HepG2 (cell line): ENCODE measurements around the gene CISD2. TPM values are rescaled to one million over a fixed set of nuclear protein-coding genes. Genes with fewer than 3 reads are reported as not detected.
A peak's percentile ranks its signal among the peaks of the same experiment; 100 is the strongest.

Experiments
- ATAC-seq: fragments of 200-7000 bp; cut with Tn5 transposase; 3 replicates; pipeline ENCODE4 v1.9.1; 2020; ENCODE audit warnings: mild to moderate bottlenecking, moderate library complexity
- BruUV-seq: library from RNA; stranded (reverse); fragments of 400-500 nt; replicated peaks from 2 replicates; lab custom pipeline; 2021; lab: Mats Ljungman, UMichigan
- CTCF ChIA-PET: fragments of 300-600 bp; formaldehyde crosslinking; extraction: SDS; loops from one replicate; lab custom pipeline; 2021; ENCODE audit warnings: low total read pairs, inconsistent platforms, low intra/inter-chr PET ratio; lab: Yijun Ruan, JAX
- POLR2A ChIA-PET: fragments of 350-600 bp; sonication (Branson Sonifier 250); formaldehyde crosslinking; loops from one replicate; lab custom pipeline; 2020; ENCODE audit warnings: antibody characterized with exemption, inconsistent platforms; lab: Yijun Ruan, JAX
- DNase-seq: peaks from one replicate; pipeline ENCODE4 v3.0.0-alpha.2; 2015; ENCODE audit warnings: low spot score
- FAIRE-seq: peaks from 3 replicates; lab custom pipeline; 2011; peaks lifted over from hg19 to GRCh38; lab: Jason Lieb, UNC
- H2AFZ ChIP-seq: one replicate; pipeline ENCODE4 v1.6.1; 2011; ENCODE audit warnings: low read length, inconsistent platforms
- H3K27ac ChIP-seq: fragments of 300-600 bp; 3 replicates; pipeline ENCODE4 v1.8.0; 2011; ENCODE audit warnings: mixed run types, mild to moderate bottlenecking, mixed read lengths, low read length, inconsistent platforms; ENCODE audit not compliant: insufficient read depth; ENCODE audit errors: extremely low read length
- H3K27me3 ChIP-seq, 2 experiments: fragments of 200-600 bp in 1 of 2; 2 replicates in 1 of 2; 3 replicates in 1 of 2; pipeline versions ENCODE4 v1.6.0 to v1.8.0; 2011; ENCODE audit warnings: low read length in 2 of 2, mild to moderate bottlenecking in 2 of 2, moderate library complexity in 2 of 2, inconsistent platforms in 1 of 2; ENCODE audit not compliant: insufficient read depth in 2 of 2, control insufficient read depth in 1 of 2
- H3K36me3 ChIP-seq, 2 experiments: fragments of 200-600 bp in 1 of 2; replicated peaks in 1 of 2; 2 replicates in 1 of 2; 3 replicates in 1 of 2; pipeline versions ENCODE4 v1.5.1 to v1.8.0; 2011; ENCODE audit warnings: low read length in 2 of 2, inconsistent platforms in 1 of 2; ENCODE audit not compliant: insufficient read depth in 2 of 2, control insufficient read depth in 1 of 2
- H3K4me1 ChIP-seq: 2 replicates; pipeline ENCODE4 v1.5.1; 2012; ENCODE audit warnings: low read length, inconsistent platforms; ENCODE audit not compliant: insufficient read depth
- H3K4me2 ChIP-seq: 2 replicates; pipeline ENCODE4 v1.6.0; 2011; ENCODE audit warnings: low read depth, low read length, inconsistent platforms
- H3K4me3 ChIP-seq, 3 experiments: fragments of 200-600 bp in 1 of 3; sonication (generic), shearing (Covaris generic) in 1 of 3; replicated peaks in 1 of 3; 2 replicates each; pipeline ENCODE4 v1.5.1; 2011 to 2016; ENCODE audit warnings: low read length in 3 of 3, inconsistent platforms in 2 of 3, low read depth in 2 of 3, mild to moderate bottlenecking in 2 of 3, control low read depth in 1 of 3, mixed read lengths in 1 of 3; ENCODE audit not compliant: insufficient read depth in 1 of 3
- H3K79me2 ChIP-seq: one replicate; pipeline ENCODE4 v1.6.1; 2011; ENCODE audit warnings: low read length, inconsistent platforms; ENCODE audit not compliant: insufficient read depth
- H3K9ac ChIP-seq: 2 replicates; pipeline ENCODE4 v1.6.0; 2011; ENCODE audit warnings: mild to moderate bottlenecking, low read depth, low read length, inconsistent platforms; ENCODE audit not compliant: insufficient read depth
- H3K9me3 ChIP-seq: 2 replicates; pipeline ENCODE4 v1.5.1; 2012; ENCODE audit warnings: mild to moderate bottlenecking, low read length
- H4K20me1 ChIP-seq: 2 replicates; pipeline ENCODE4 v1.6.0; 2011; ENCODE audit warnings: inconsistent platforms, mild to moderate bottlenecking, low read length, moderate library complexity; ENCODE audit not compliant: insufficient read depth
- ARID3A ChIP-seq: IDR thresholded peaks from 2 replicates; pipeline ENCODE4 v1.6.1; 2012; ENCODE audit warnings: low read depth, low read length, improper control_type of control experiment
- CENPBD1 ChIP-seq: sonication (generic); formaldehyde crosslinking; IDR thresholded peaks from 2 replicates; pipeline ENCODE4 v1.8.0; 2022; ENCODE audit warnings: missing genetic modification reagents, low read depth, mild to moderate bottlenecking, borderline replicate concordance
- E2F1 ChIP-seq: sonication (generic); formaldehyde crosslinking; IDR thresholded peaks from 2 replicates; pipeline ENCODE4 v1.5.0; 2020; ENCODE audit warnings: missing genetic modification reagents
- KDM4B ChIP-seq: sonication (generic); formaldehyde crosslinking; IDR thresholded peaks from 2 replicates; pipeline ENCODE4 v1.4.0; 2020; ENCODE audit warnings: missing genetic modification reagents
- MXD4 ChIP-seq: IDR thresholded peaks from 2 replicates; pipeline ENCODE4 v1.6.1; 2016; ENCODE audit warnings: mild to moderate bottlenecking, missing biosample characterization, missing genetic modification reagents
- NFRKB ChIP-seq: fragments of 450-650 bp; IDR thresholded peaks from 2 replicates; pipeline ENCODE4 v1.6.1; 2017
- RFX5 ChIP-seq: IDR thresholded peaks from 2 replicates; pipeline ENCODE4 v1.6.1; 2011; ENCODE audit warnings: low read depth, low read length, improper control_type of control experiment
- SRY ChIP-seq: sonication (generic); formaldehyde crosslinking; IDR thresholded peaks from 2 replicates; pipeline ENCODE4 v1.8.0; 2022; ENCODE audit warnings: mild to moderate bottlenecking, missing genetic modification reagents
- TAF15 ChIP-seq: fragments of 200-400 bp; formaldehyde crosslinking; IDR thresholded peaks from one replicate; pipeline ENCODE4 v1.6.1; 2018; ENCODE audit warnings: mild to moderate bottlenecking, low read depth, low read length; ENCODE audit not compliant: poor library complexity, severe bottlenecking
- ZBTB10 ChIP-seq: sonication (generic); formaldehyde crosslinking; IDR thresholded peaks from 2 replicates; pipeline ENCODE4 v1.4.0; 2020; ENCODE audit warnings: missing genetic modification reagents, borderline replicate concordance
- ZFP41 ChIP-seq: sonication (generic); formaldehyde crosslinking; IDR thresholded peaks from 2 replicates; pipeline ENCODE4 v1.4.0; 2020; ENCODE audit warnings: mild to moderate bottlenecking, missing genetic modification reagents, borderline replicate concordance
- ZNF354B ChIP-seq: sonication (generic); formaldehyde crosslinking; IDR thresholded peaks from 2 replicates; pipeline ENCODE4 v1.8.0; 2022; ENCODE audit warnings: mild to moderate bottlenecking, missing genetic modification reagents
- ZNF383 ChIP-seq: sonication (generic); formaldehyde crosslinking; IDR thresholded peaks from 2 replicates; pipeline ENCODE4 v1.4.0; 2020; ENCODE audit warnings: missing genetic modification reagents, mild to moderate bottlenecking, borderline replicate concordance
- ZNF512 ChIP-seq: sonication (generic); formaldehyde crosslinking; IDR thresholded peaks from 2 replicates; pipeline ENCODE4 v1.4.0; 2020; ENCODE audit warnings: mild to moderate bottlenecking, missing genetic modification reagents
- ZNF597 ChIP-seq: sonication (generic); formaldehyde crosslinking; IDR thresholded peaks from 2 replicates; pipeline ENCODE4 v1.5.0; 2020; ENCODE audit warnings: missing genetic modification reagents
- ZNF737 ChIP-seq: sonication (generic); formaldehyde crosslinking; IDR thresholded peaks from 2 replicates; pipeline ENCODE4 v1.5.0; 2020; ENCODE audit warnings: missing genetic modification reagents, mild to moderate bottlenecking, borderline replicate concordance
- whole genome bisulfite sequencing: methylation state at CpG from one replicate; pipeline ENCODE4 v1.1.6; 2017; ENCODE audit warnings: low lambda C conversion rate; 5-methylcytosine and 5-hydroxymethylcytosine counted together
- in situ Hi-C: cut with HindIII; loops from 2 replicates; pipeline ENCODE4 v1.10.0; 2017; ENCODE audit warnings: low pct_unique_long_range_greater_than_20kb; ENCODE audit not compliant: extremely low pct_ligation_motif_present
- intact Hi-C: fragments of 100-400 bp; cut with micrococcal nuclease; formaldehyde crosslinking; loops from one replicate; pipeline ENCODE4 v1.10.0; 2022; ENCODE audit not compliant: unreplicated experiment
- polyA plus RNA-seq, 8 experiments: library from polyadenylated mRNA; depleted of rRNA in 3 of 8; stranded (reverse) in 7 of 8; unstranded in 1 of 8; fragments of >200 nt; fragmentation: Illumina TruSeq in 4 of 8; extraction: Trizol in 4 of 8; gene quantifications; 2 replicates each; pipeline versions ENCODE4 v1.2.1 to v1.2.3, GENCODE V29; 2011 to 2016; ENCODE audit warnings: low read depth in 4 of 8, missing spikeins in 1 of 8, mixed read lengths in 1 of 8; ENCODE audit not compliant: insufficient read depth in 1 of 8
- total RNA-seq, 5 experiments: library from RNA; depleted of rRNA; stranded (reverse); fragments of >200 nt; fragmentation: Illumina TruSeq; extraction: Trizol; gene quantifications; 2 replicates each; pipeline ENCODE4 v1.2.3, GENCODE V29; 2016; ENCODE audit warnings: low read depth in 1 of 5

CISD2 gene
- total and polyA plus RNA-seq, 2 of the 13 experiments (the other 11 are each of a cell fraction or from before 2014, with no cell fraction given), result 24.5 to 37.7 TPM

- peak overlapping the region; percentile 92 to 97 (median 95); a peak in 5 of 6 replicates for H3K4me3 ChIP-seq
- no peak overlapping the region for H2AFZ ChIP-seq
- ChIA-PET CTCF (no interaction called here), POLR2A (interaction anchor here (1.0 to 1.4 kb wide), 2 partner anchors 11 to 22 kb away, joined by 3 read pairs; no protein-coding TSS in a partner anchor)
- peaks cover 76% of the 10 kb centered on the region for H4K20me1 ChIP-seq
- peaks cover 1 to 11% of the 10 kb centered on the region in 2 experiments; a peak in 4 of 5 replicates for H3K36me3 ChIP-seq
- peaks cover 57% of the 10 kb centered on the region for H3K4me1 ChIP-seq
- no TSS peak for BruUV-seq
- in situ Hi-C loops (no loop called here), intact Hi-C loops (no loop called here)
- peaks cover 79% of the 10 kb centered on the region for H3K79me2 ChIP-seq
- ATAC-seq, result no peak
- no peak for FAIRE-seq
- peaks cover 0 to 2% of the 10 kb centered on the region in 2 experiments; a peak in 1 of 5 replicates for H3K27me3 ChIP-seq
- H3K4me2 ChIP-seq, result peak overlapping the region; percentile 78
- no peak for DNase-seq
- H3K9me3 ChIP-seq, result no peaks in the 10 kb centered on the region
- no peak overlapping the region for H3K27ac ChIP-seq
- peak overlapping the region; percentile 33; the same call in 1 of the 2 replicates for H3K9ac ChIP-seq
- WGBS, result 45% methylated on average over 4 of the region's 4 CpGs
- TF ChIP-seq ARID3A (no peak), RFX5 (no peak), ZBTB10 (CRISPR knock-in tag) (no peak), TAF15 (no peak), ZNF597 (CRISPR knock-in tag) (no peak), KDM4B (CRISPR knock-in tag) (no peak), CENPBD1 (no peak), SRY (CRISPR knock-in tag) (no peak), ZNF354B (CRISPR knock-in tag) (no peak), NFRKB (no peak), ZFP41 (CRISPR knock-in tag) (no peak), E2F1 (CRISPR knock-in tag) (no peak), ZNF383 (CRISPR knock-in tag) (no peak), ZNF512 (CRISPR knock-in tag) (no peak), ZNF737 (CRISPR knock-in tag) (no peak), MXD4 (no peak)
These were observed 44.9 kb upstream of the CISD2 start for GRCh38 chr4:102823897-102824296.
